Measurements from ENCODE around the gene TUT1. TPM values are rescaled to one million over a fixed set of nuclear protein-coding genes. Genes with fewer than 3 reads are reported as not detected.
"Not testable (repeated sequence)": the region's sequence is repeated elsewhere in the genome, so short reads cannot be mapped to it uniquely, and the experiment has no call there.

TUT1 gene
- total RNA-seq, 1 experiment from 2014 or later = 27.2 TPM

DNA sequence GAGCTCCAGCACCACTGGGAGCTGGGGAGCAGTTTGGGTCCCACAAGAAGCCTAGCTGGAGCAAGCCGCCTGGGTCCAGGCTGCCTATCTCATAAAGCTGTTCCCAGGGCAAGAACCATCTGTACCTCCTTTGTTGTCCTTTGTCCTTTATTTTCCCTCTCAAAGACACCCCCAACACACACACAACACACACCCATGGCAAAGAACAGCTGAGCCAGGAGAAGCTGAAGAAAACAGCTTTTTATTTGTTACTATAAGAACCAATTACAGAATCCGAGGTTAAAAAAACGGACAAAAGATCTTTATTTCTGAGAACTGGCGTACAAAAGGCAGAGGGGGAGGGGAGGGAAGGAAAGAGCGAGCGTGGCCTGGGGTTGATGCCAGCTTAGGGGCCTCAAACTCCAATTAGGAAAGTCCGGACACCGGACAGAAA lies 1.7 kb upstream of the TUT1 start:
- no peaks in the 10 kb centered on the region for H3K9me3 ChIP-seq
- Mint-ChIP-seq H3K4me3 (ENCODE audit: unreplicated experiment) (peak overlapping the region; percentile 53), H3K36me3 (ENCODE audit: insufficient read depth, unreplicated experiment) (peaks cover 87% of the 10 kb centered on the region), H3K4me1 (ENCODE audit: low read depth, unreplicated experiment) (peaks cover 11% of the 10 kb centered on the region), H3K27ac (ENCODE audit: unreplicated experiment) (peak overlapping the region; percentile 36), H3K9me3 (ENCODE audit: unreplicated experiment) (no peaks in the 10 kb centered on the region), H3K27me3 (ENCODE audit: insufficient read depth, unreplicated experiment) (no peaks in the 10 kb centered on the region)
- POLR2A ChIA-PET = interaction anchor here (0.6 to 3.1 kb wide), 7 partner anchors 8 to 248 kb away, joined by 3 to 116 read pairs (median 39); partner anchors contain the start of genes B3GAT3, C11orf98, CSKMT and EEF1G
- H3K4me1 ChIP-seq = peaks cover 27% of the 10 kb centered on the region
- CTCF ChIA-PET = interaction anchor here (0.6 to 2.4 kb wide), 2 partner anchors 29 to 48 kb away, joined by 6 to 19 read pairs; partner anchors contain the start of gene B3GAT3
- DNase-seq = no peak
- intact Hi-C loops (cut with micrococcal nuclease; ENCODE audit: unreplicated experiment) = no loop called here
- TF ChIP-seq, protein P1, sequence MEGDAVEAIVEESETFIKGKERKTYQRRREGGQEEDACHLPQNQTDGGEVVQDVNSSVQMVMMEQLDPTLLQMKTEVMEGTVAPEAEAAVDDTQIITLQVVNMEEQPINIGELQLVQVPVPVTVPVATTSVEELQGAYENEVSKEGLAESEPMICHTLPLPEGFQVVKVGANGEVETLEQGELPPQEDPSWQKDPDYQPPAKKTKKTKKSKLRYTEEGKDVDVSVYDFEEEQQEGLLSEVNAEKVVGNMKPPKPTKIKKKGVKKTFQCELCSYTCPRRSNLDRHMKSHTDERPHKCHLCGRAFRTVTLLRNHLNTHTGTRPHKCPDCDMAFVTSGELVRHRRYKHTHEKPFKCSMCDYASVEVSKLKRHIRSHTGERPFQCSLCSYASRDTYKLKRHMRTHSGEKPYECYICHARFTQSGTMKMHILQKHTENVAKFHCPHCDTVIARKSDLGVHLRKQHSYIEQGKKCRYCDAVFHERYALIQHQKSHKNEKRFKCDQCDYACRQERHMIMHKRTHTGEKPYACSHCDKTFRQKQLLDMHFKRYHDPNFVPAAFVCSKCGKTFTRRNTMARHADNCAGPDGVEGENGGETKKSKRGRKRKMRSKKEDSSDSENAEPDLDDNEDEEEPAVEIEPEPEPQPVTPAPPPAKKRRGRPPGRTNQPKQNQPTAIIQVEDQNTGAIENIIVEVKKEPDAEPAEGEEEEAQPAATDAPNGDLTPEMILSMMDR (IDR thresholded peaks at IDR 0.05; ENCODE audit: insufficient read depth in 1 of 2, low read depth in 1 of 2, low read length in 1 of 2, severe bottlenecking in 1 of 2, unreplicated experiment in 1 of 2) = no peak
- H3K4me3 ChIP-seq (ENCODE audit: low read depth, low read length) = no peak overlapping the region
- BruUV-seq (replicated peaks) = no TSS peak
- H3K36me3 ChIP-seq (ENCODE audit: control insufficient read depth, insufficient read depth, low read length) = peaks cover 7% of the 10 kb centered on the region; the same call in 1 of the 2 replicates
- H3K27me3 ChIP-seq (replicated peaks; ENCODE audit: control insufficient read depth, insufficient read depth, low read length) = no peaks in the 10 kb centered on the region

DNA sequence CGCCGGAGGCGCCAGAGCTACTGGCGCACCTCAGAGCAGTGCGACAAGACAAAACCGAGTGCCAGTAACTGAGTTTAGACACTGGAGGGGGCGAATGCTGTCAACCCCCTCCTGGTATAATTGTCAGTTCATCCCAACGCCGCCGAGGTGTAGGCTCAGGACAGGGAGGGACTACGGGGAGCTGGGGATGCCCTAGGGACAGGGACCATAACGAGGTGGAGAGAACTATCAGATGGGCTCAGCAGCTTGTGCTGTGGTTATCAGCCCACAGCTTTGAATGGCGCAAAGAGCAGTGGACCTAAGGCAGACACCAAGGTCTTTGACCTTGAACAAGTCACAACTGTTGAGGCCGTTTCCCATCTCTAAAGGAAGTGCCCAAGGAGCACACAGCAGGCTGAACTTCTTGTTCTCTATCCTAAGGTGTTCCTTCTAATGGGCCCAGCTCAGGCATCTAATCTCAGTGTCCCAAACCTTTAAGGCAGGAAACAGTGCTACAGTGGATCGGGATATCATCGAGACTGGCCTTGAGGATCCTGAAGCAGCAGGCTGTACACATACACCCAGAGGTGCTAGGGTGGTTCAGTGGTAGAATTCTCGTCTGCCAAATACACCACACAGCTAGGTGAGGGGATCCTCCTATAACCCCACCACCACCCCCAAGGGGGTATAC lies 958 bp upstream of the TUT1 start:
- CTCF ChIA-PET = interaction anchor here (0.7 to 2.4 kb wide), 18 partner anchors 9 to 289 kb away, joined by 3 to 30 read pairs (median 8); partner anchors contain the start of genes ASRGL1, B3GAT3, C11orf98 and CSKMT
- Mint-ChIP-seq H3K4me1 (ENCODE audit: low read depth, unreplicated experiment) (peaks cover 18% of the 10 kb centered on the region), H3K36me3 (ENCODE audit: insufficient read depth, unreplicated experiment) (peaks cover 86% of the 10 kb centered on the region), H3K4me3 (ENCODE audit: unreplicated experiment) (peak overlapping the region; percentile 88), H3K9me3 (ENCODE audit: unreplicated experiment) (no peaks in the 10 kb centered on the region), H3K27ac (ENCODE audit: unreplicated experiment) (peak overlapping the region; percentile 95), H3K27me3 (ENCODE audit: insufficient read depth, unreplicated experiment) (no peaks in the 10 kb centered on the region)
- peaks cover 5% of the 10 kb centered on the region; the same call in 1 of the 2 replicates for H3K36me3 ChIP-seq (ENCODE audit: control insufficient read depth, insufficient read depth, low read length)
- H3K4me3 ChIP-seq (ENCODE audit: low read depth, low read length) = peak overlapping the region; percentile 47
- intact Hi-C loops (cut with micrococcal nuclease; ENCODE audit: unreplicated experiment) = no loop called here
- no peaks in the 10 kb centered on the region for H3K27me3 ChIP-seq (replicated peaks; ENCODE audit: control insufficient read depth, insufficient read depth, low read length)
- BruUV-seq (replicated peaks) = TSS peak; percentile 99
- TF ChIP-seq, protein P1 (IDR thresholded peaks at IDR 0.05; ENCODE audit: insufficient read depth in 1 of 2, low read depth in 1 of 2, low read length in 1 of 2, severe bottlenecking in 1 of 2, unreplicated experiment in 1 of 2) = peak in 1 of 2 experiments; percentile 3
- H3K4me1 ChIP-seq = peaks cover 34% of the 10 kb centered on the region
- H3K9me3 ChIP-seq = no peaks in the 10 kb centered on the region
- DNase-seq = no peak
- POLR2A ChIA-PET = interaction anchor here (0.5 to 3.1 kb wide), 34 partner anchors 9 to 775 kb away, joined by 3 to 116 read pairs (median 6); partner anchors contain the start of genes AHNAK, B3GAT3, C11orf98 and CSKMT

DNA sequence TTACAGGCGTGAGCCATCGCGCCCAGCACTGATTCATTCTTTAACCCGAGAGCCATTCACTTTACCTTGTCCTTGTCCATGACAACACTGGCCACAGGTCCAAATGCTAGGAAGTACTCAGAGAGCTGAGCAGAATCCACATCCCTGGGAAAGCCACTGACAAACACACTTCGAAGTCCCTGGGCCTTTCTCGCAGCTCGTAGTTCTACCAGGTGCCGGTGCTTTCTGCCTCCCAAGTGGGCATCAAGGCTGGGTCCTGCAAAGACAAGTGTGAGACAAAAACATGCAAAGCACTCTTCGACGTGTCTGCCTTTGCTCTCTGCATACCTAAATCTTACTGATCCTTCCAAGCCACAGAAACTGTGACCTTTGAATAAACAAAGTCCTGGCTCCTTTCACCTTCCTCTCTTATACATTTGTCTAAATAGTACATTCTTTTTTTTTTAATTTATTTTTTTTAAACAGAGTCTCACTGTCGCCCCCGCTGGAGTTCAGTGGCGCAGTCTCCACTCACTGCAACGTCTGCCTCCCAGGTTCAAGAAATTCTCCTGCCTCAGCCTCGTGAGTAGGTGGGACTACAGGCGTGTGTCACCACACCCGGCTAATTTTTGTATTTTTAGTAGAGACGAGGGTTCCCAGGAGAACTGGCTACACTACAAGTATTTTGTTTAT lies 2.2 kb downstream of the TUT1 start:
- peaks cover 78% of the 10 kb centered on the region for H3K36me3 Mint-ChIP-seq (ENCODE audit: insufficient read depth, unreplicated experiment)
- peaks cover 18% of the 10 kb centered on the region for H3K4me1 Mint-ChIP-seq (ENCODE audit: low read depth, unreplicated experiment)
- BruUV-seq (replicated peaks) = no TSS peak
- DNase-seq = peak in 1 of 2 experiments; percentile 43
- ChIA-PET CTCF (interaction anchor here (0.8 to 1.2 kb wide), 2 partner anchors 15 to 164 kb away, joined by 3 to 6 read pairs; partner anchors contain the start of gene EEF1G), POLR2A (interaction anchor here (0.9 to 1.7 kb wide), 3 partner anchors 15 to 36 kb away, joined by 3 to 7 read pairs (median 3); partner anchors contain the start of gene EEF1G)
- H3K9me3 ChIP-seq = no peaks in the 10 kb centered on the region
- TF ChIP-seq, protein P1 (IDR thresholded peaks at IDR 0.05; ENCODE audit: insufficient read depth in 1 of 2, low read depth in 1 of 2, low read length in 1 of 2, severe bottlenecking in 1 of 2, unreplicated experiment in 1 of 2) = peak; percentile 33 to 37
- H3K4me1 ChIP-seq = peaks cover 36% of the 10 kb centered on the region
- no peaks in the 10 kb centered on the region for H3K9me3 Mint-ChIP-seq (ENCODE audit: unreplicated experiment)
- H3K4me3 Mint-ChIP-seq (ENCODE audit: unreplicated experiment) = no peak overlapping the region
- no peak overlapping the region for H3K4me3 ChIP-seq (ENCODE audit: low read depth, low read length)
- H3K27me3 ChIP-seq (replicated peaks; ENCODE audit: control insufficient read depth, insufficient read depth, low read length) = no peaks in the 10 kb centered on the region
- H3K36me3 ChIP-seq (ENCODE audit: control insufficient read depth, insufficient read depth, low read length) = peaks cover 9% of the 10 kb centered on the region
- no peaks in the 10 kb centered on the region for H3K27me3 Mint-ChIP-seq (ENCODE audit: insufficient read depth, unreplicated experiment)
- intact Hi-C loops (cut with micrococcal nuclease; ENCODE audit: unreplicated experiment) = no loop called here
- H3K27ac Mint-ChIP-seq (ENCODE audit: unreplicated experiment) = no peak overlapping the region

DNA sequence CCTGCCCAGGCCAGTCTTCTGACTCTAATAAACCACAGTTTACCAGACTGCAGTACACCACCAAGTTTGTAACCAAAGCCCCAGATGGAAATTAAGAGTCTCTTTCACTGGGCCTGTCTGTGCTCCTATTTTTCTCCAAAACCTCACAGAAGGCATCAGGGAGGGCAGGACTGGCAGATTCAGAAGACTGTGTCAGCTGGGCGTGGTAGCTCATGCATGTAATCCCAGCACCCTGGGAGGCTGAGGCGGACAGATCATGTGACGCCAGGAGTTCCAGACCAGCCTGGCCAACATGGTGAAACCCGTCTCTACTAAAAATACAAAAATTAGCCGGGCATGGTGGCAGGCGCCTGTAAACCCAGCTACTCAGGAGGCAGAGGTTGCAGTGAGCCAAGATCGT lies 6.0 kb downstream of the TUT1 start:
- H3K36me3 ChIP-seq (ENCODE audit: control insufficient read depth, insufficient read depth, low read length); H3K27me3 Mint-ChIP-seq (ENCODE audit: insufficient read depth, unreplicated experiment); DNase-seq; H3K4me3 Mint-ChIP-seq (ENCODE audit: unreplicated experiment); H3K9me3 Mint-ChIP-seq (ENCODE audit: unreplicated experiment); intact Hi-C loops (cut with micrococcal nuclease; ENCODE audit: unreplicated experiment); BruUV-seq (replicated peaks); H3K27me3 ChIP-seq (replicated peaks; ENCODE audit: control insufficient read depth, insufficient read depth, low read length); CTCF ChIA-PET; H3K9me3 ChIP-seq; H3K4me3 ChIP-seq (ENCODE audit: low read depth, low read length); H3K27ac Mint-ChIP-seq (ENCODE audit: unreplicated experiment): not testable (repeated sequence)
- POLR2A ChIA-PET = interaction anchor here (1.0 kb wide), 1 partner anchor 11 kb away, joined by 3 read pairs; the partner anchor contains the start of gene EEF1G
- peaks cover 68% of the 10 kb centered on the region for H3K36me3 Mint-ChIP-seq (ENCODE audit: insufficient read depth, unreplicated experiment)
- peaks cover 24% of the 10 kb centered on the region for H3K4me1 ChIP-seq
- H3K4me1 Mint-ChIP-seq (ENCODE audit: low read depth, unreplicated experiment) = peaks cover 17% of the 10 kb centered on the region

All from Caco-2 (cell line).